CD1c-positive myeloid dendritic cell (primary cell): ENCODE measurements around the gene DYNLRB2.

Source experiments
- DNase-seq: peaks from one replicate; pipeline ENCODE4 v3.0.0-alpha.2; 2016; ENCODE audit errors: extremely low spot score

Gene DYNLRB2

GRCh38 chr16:80552277-80552676, 11.5 kb downstream of the DYNLRB2 start:
- no peak for DNase-seq

GRCh38 chr16:80554033-80554432, 13.2 kb downstream of the DYNLRB2 start:
- no peak for DNase-seq

DNA sequence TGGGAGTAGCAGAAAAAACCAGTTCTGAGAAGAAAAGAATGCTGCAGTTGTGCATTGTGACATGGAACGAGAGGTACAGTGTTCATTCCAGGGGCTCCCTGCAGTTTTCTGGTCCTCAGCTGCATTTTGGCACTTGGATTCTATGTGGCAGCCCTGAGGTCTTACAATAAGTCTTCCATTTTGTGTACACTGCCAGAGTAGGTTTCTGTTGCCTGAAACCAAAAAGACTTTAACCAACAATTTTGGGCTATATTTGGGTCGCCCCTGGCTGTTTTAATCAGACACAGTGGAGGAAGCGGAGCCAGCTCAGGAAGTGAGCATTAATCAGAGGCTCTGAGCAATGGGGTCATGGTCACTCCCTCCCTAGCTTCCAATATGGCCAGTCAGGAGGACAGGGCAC, 15.7 kb downstream of the DYNLRB2 start:
- DNase-seq, result no peak

GRCh38 chr16:80557037-80557436, 16.2 kb downstream of the DYNLRB2 start:
- no peak for DNase-seq

DNA sequence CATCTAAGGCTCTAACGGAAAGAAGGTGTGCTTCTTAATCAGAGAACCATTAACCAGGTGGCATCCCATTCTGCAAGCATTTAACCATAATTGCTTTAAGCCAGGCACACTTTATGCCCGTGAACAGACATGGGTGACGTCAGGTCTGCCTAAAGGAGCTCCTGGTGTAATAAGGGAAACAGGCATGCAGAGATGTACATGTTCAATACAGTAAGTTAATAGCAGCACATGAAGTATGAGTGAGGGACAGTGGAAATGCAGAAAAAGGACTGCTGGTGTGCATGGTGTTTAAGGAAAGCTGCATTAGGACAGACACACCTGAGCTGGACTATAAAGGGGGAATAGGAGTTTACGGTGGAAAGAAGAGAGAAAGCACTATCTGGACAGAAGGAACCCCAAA, 18.6 kb downstream of the DYNLRB2 start:
- no peak for DNase-seq

- DNase-seq, result no peak
Observed at GRCh38 chr16:80563066-80563465, 22.3 kb downstream of the DYNLRB2 start.

GRCh38 chr16:80564394-80564793, 23.6 kb downstream of the DYNLRB2 start:
- no peak for DNase-seq

DNA sequence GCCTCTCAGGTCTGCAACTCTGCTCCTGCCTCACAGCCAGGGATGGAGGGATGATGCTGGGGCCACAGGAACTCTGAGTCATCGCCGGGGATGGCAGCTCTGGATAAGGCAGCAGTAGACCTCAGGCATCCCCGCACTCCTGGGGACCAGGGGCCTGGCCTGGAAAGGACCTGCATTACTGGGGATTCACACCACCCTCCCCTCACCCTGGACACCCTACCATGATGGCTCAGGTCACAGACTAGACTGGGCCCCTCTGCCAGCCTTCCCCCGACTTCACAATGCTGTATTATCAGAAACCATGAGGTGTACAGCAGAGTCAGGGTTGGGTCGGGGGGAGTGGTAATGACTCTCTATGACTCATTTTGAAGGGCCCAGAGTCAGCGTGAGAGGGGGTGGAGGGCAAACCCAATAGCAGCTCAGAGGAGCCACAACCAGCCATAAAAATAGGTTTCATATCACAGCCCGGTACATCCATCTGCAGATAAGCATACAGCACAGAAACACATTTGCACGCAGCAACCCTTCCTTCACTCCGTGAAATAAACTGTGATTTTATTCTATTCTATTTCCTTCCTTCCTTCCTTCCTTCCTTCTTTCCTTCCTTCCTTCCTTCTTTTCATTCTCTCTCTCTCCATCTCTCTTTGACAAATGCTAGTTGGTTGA, 28.8 kb downstream of the DYNLRB2 start:
- DNase-seq, result no peak

DNA sequence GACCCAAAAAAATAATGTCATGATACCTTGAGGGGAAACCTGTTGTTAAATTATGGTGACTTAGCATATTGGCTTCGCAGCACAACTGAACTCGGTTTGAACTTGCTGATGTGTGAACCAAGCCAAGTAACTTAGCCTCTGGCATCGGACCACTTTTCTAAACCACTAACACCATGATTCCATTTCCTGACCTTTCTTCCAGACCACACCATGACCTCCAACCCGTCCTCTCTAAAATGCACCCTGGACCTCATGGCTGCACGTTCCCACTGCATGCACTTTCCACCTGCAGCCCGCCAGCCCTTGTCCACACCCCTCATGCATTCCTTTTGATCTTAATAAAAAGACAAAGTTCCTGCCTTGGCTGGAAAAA, 29.3 kb downstream of the DYNLRB2 start:
- no peak for DNase-seq

- no peak for DNase-seq
Observed at GRCh38 chr16:80573700-80574120, 32.9 kb downstream of the DYNLRB2 start.

- DNase-seq, result no peak
Observed at GRCh38 chr16:80576343-80576912, 35.6 kb downstream of the DYNLRB2 start.

DNA sequence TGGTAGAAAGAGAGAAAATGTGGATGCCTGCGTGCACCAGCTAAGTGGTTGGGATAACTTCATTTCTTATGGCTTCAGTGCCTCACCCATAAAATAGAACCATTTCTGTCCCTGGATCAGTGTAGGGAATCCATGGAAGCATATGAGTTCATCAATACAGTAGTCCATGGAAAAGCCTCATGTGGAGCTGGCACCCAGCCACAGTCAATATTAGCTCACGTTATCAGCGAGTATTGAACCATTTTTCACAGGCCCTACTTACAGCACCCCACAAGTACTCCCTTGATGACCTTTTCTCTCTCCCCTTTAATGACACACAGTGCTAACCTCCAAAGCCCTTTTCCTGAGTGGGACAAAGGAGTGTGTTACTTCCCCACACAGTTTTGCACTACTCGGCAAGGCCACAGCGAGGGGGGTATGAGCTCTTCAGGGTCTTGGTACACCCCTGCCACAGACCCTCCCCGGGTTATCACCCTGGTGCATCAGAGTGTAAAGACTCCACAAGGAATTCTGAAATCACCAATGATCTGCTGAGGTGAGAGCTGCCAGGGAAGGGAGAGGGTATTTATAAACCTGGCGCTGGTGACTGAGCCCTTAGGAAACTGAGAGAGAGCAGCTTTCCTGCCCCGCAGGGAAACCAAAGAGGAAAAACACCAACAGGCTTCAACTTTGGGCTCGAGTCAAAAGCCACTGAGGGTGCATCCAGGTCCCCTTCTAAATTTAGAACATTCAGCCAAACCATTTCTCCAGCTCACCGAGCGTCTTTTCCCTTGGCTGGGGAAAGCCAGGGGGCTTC, 36.9 kb downstream of the DYNLRB2 start:
- DNase-seq, result no peak

DNA sequence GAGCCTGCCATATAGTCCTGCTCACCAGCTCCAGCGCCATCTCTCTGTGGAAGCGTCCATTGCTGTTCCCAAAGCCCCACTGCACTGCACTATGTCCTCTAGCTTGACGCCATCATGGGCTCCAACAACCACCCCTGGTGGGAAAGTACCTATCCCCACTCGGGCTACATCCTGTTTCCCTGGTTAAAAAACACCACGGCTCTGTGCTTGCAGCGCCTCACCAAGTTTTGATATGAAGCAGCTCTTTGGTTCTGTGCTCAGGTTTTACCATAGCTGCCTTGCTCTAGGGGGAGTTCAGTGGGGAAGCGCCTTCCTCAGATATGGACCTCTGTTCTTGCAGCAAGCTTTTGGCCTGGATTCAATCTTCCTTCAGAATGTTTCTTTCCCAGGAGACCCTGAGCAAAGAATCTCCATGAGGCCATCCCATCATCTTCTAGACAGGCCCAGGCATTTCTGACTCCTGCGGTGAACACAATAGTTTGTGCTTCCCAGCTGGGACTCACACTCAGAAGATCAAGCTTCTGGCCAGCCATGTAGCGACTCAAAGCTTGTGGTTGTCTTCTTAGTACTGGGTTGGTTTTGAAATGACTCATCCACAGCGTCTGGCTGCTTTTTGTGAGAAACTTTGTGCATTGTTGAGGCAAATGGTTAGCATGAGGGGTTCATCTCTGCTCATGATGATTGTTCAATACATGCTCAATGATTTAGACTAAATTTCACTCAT, 39.5 kb downstream of the DYNLRB2 start:
- DNase-seq, result peak; percentile 42

- DNase-seq, result peak; percentile 69
Observed at GRCh38 chr16:80583466-80583865, 42.7 kb downstream of the DYNLRB2 start.

GRCh38 chr16:80585764-80586163, 45.0 kb downstream of the DYNLRB2 start:
- DNase-seq, result no peak

GRCh38 chr16:80586476-80586875, 45.7 kb downstream of the DYNLRB2 start:
- no peak for DNase-seq

DNA sequence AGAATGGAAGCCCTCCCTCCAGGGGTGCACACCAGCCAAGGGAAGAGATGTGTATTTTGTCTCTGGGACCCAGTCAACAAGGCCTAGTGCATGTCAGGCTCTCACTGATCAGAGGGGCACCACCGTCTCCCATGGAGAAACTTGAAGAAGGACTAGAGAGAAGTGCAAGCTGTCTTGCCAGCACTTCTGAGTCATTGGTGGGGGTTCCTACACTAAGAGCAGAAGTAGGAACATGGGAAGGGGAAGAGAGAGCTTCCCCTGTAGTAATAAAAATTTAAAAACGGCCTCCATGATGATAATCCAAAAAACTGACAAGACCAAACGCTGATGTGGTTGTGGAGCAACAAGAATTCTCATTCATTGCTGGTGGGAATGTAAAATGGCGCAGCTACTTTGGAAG, 46.3 kb downstream of the DYNLRB2 start:
- peak; percentile 55 for DNase-seq

- DNase-seq, result peak; percentile 25
Observed at GRCh38 chr16:80591071-80591915, 50.5 kb downstream of the DYNLRB2 start.

DNA sequence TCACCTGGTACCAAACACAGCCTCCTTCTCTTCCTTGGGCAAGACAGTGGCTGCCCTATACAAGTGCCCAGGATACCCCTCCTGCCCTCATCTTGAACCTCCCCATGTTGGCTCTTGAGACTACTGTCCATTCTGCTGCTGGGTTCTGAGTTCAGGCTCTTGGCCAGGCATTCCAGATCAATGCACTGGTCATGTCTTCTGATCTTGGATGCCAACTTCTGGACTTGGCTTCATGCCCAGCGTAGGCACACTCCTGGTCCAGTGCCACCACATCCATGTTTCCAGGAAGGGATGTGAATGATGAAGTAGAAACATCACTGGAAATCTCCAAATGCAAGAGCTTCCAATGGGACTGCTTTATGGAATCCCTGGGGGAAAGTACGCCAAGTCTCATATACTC, 51.5 kb downstream of the DYNLRB2 start:
- no peak for DNase-seq

DNA sequence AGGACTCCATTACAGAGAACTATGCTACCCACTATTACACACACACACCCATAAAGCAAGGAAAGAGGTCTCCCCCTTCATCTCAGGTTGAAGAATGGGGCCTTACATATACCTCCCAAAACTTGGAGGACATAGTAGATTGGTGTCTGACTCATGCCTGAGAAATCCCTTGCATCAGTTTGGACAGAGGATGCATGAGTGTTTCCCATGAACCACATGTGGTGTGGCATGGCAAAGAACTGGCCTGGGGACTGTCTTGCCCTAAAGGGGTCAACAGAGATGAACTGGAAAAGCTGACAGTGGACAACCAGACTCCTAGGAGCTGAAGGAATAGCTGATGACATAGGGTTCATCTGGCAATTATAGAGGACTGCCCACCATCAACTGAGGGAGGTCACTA, 54.0 kb downstream of the DYNLRB2 start:
- DNase-seq, result no peak

GRCh38 chr16:80596507-80597207, 55.9 kb downstream of the DYNLRB2 start:
- DNase-seq, result no peak
